Measurements from ENCODE around the gene IDI1. TPM values are rescaled to one million over a fixed set of nuclear protein-coding genes. Genes with fewer than 3 reads are reported as not detected.

Gene IDI1
- total RNA-seq, 1 donor from 2014 or later, result 45.2 TPM

DNA sequence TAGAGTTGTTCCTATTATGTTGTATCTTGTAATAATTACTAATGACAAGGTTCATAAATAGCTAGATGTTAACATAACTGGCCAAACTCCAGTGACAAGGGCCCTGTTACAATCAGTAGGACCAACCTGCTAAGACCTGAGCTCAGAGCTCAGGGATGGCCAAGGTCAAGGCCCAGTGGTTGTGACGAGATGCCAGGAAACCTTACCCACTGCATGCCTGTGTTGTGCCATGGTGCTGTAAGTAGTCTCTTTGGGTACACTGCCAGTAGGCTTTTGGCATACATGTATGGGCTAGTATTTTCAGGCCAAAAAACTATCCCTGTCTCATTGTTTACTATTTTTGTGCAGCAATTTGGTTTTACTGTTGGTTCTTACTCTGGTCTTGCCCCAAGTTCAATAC is 15.3 kb downstream of the IDI1 start:
- no peak for TF ChIP-seq CTCF (conservative IDR thresholded peaks at IDR 0.05)
- peaks cover 5% of the 10 kb centered on the region for H3K4me1 Mint-ChIP-seq (ENCODE audit: unreplicated experiment)

DNA sequence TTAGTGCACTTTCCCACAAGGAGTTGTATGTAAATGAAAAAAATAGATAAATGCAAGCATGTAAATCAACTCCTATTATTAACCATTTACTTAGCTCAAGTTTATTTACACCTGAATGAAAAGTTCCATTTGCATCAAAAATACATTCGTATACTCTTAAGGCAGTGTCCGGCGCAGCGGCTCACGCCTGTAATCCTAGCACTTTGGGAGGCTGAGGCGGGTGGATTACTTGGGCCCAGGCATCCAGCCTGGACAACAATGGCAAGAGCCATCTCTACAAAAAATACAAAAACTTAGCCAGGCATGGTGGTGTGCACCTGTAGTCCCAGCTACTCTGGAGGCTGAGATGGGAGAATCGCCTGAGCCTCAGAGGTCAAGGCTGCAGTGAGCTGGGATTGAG is 19.1 kb downstream of the IDI1 start:
- no peak for DNase-seq (ENCODE audit: extremely low spot score, unreplicated experiment)
- Mint-ChIP-seq H3K27ac (no peak overlapping the region), H3K27me3 (no peaks in the 10 kb centered on the region), H3K4me1 (ENCODE audit: unreplicated experiment) (no peaks in the 10 kb centered on the region), H3K9me3 (no peaks in the 10 kb centered on the region), H3K4me3 (no peak overlapping the region), H3K36me3 (peaks cover 4% of the 10 kb centered on the region)
- TF ChIP-seq CTCF (conservative IDR thresholded peaks at IDR 0.05), result no peak

More for the DNA sequence above, 15.3 kb downstream of the IDI1 start:
- DNase-seq (ENCODE audit: extremely low spot score, unreplicated experiment), result no peak
- Mint-ChIP-seq H3K36me3 (peaks cover 4% of the 10 kb centered on the region), H3K27me3 (no peaks in the 10 kb centered on the region), H3K27ac (no peak overlapping the region), H3K9me3 (no peaks in the 10 kb centered on the region), H3K4me3 (no peak overlapping the region)

- Mint-ChIP-seq H3K9me3 (no peaks in the 10 kb centered on the region), H3K27ac (no peak overlapping the region), H3K4me1 (ENCODE audit: unreplicated experiment) (no peaks in the 10 kb centered on the region), H3K4me3 (no peak overlapping the region), H3K27me3 (no peaks in the 10 kb centered on the region), H3K36me3 (peaks cover 4% of the 10 kb centered on the region)
- DNase-seq (ENCODE audit: extremely low spot score, unreplicated experiment), result no peak
- no peak for TF ChIP-seq CTCF (conservative IDR thresholded peaks at IDR 0.05)
These were observed 22.3 kb downstream of the IDI1 start for GRCh38 chr10:1026578-1026977.

DNA sequence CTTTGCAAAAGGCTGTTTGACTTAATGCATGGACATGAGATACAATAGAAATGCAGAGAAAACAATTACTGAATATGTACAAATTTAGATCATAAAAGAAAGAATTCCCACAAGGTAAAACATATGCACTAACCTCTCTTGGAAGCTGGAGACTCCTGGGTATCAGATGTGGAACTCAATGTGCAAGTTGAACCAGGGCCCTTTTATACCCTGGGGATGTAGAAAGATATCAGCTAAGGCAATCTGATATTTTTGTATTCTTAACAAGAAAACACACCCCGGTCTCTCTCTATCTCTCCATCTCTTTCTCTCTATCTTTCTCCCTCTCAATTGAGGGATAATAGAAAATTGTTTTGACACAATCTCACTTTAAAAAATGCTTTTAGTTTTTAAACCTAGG is 23.2 kb downstream of the IDI1 start, which contains the start of gene IDI2:
Gene IDI2, minus strand, starts transcription at position 177 of the 400 bp plus-strand sequence. CDS start 1,136 bp downstream, outside the sequence.
- no peaks in the 10 kb centered on the region for H3K27me3 Mint-ChIP-seq
- no peak for TF ChIP-seq CTCF (conservative IDR thresholded peaks at IDR 0.05)
- no peaks in the 10 kb centered on the region for H3K4me1 Mint-ChIP-seq (ENCODE audit: unreplicated experiment)
- no peak within 1 kb of the TSS for H3K27ac Mint-ChIP-seq
- DNase-seq (ENCODE audit: extremely low spot score, unreplicated experiment), result no peak
- H3K9me3 Mint-ChIP-seq, result no peaks in the 10 kb centered on the region
- H3K4me3 Mint-ChIP-seq, result no peak within 1 kb of the TSS
- H3K36me3 Mint-ChIP-seq, result peaks cover 6% of the 10 kb centered on the region

- H3K27me3 Mint-ChIP-seq, result no peaks in the 10 kb centered on the region
- H3K27ac Mint-ChIP-seq, result no peak overlapping the region
- H3K9me3 Mint-ChIP-seq, result no peaks in the 10 kb centered on the region
- H3K4me1 Mint-ChIP-seq (ENCODE audit: unreplicated experiment), result no peaks in the 10 kb centered on the region
- peaks cover 11% of the 10 kb centered on the region for H3K36me3 Mint-ChIP-seq
- H3K4me3 Mint-ChIP-seq, result no peak overlapping the region
- TF ChIP-seq CTCF (conservative IDR thresholded peaks at IDR 0.05), result no peak
- DNase-seq (ENCODE audit: extremely low spot score, unreplicated experiment), result no peak
These were observed 24.8 kb downstream of the IDI1 start for GRCh38 chr10:1024103-1024502.

DNA sequence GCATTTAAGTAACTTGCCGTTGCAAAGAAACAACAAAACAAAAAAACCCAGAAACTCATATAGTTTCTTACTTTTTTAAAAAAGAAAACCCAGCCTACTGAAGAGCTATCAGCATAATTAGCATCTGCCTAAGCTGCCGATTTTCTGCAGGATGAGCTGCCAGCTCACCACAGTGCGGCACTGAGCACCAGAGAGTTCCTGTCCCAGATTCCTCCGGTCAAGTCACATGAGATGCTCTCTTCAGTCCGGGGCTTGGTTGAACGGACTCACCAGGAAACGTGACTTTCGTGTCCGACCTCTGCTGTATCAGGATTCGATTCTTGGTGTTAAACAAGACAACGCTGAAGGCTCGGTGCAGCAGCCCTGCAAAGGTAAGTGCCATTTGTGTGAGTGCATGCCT is 26.5 kb downstream of the IDI1 start:
- Mint-ChIP-seq H3K36me3 (peaks cover 20% of the 10 kb centered on the region), H3K4me1 (ENCODE audit: unreplicated experiment) (no peaks in the 10 kb centered on the region), H3K27ac (no peak overlapping the region), H3K4me3 (no peak overlapping the region), H3K9me3 (no peaks in the 10 kb centered on the region), H3K27me3 (no peaks in the 10 kb centered on the region)
- DNase-seq (ENCODE audit: extremely low spot score, unreplicated experiment), result no peak
- TF ChIP-seq CTCF (conservative IDR thresholded peaks at IDR 0.05), result no peak

Data from type B pancreatic cell (in vitro differentiated cells).